Esophagus squamous epithelium (tissue), 5 donors: Measurements from ENCODE around the gene PMP22. TPM values are rescaled to one million over a fixed set of nuclear protein-coding genes. Genes with fewer than 3 reads are reported as not detected.

ENCODE experiments used
- DNase-seq: peaks from one replicate; lab custom pipeline; 2025; lab: John Stamatoyannopoulos, UW
- H3K27ac ChIP-seq, 4 donors: fragments of 200-600 bp; sonication (generic); one replicate each; pipeline ENCODE4 v1.5.1; 2016 to 2019; ENCODE audit warnings: mild to moderate bottlenecking in 1 of 4
- H3K27me3 ChIP-seq, 4 donors: fragments of 200-600 bp; sonication (generic); 1 replicate in 3 of 4; 2 replicates in 1 of 4; pipeline versions ENCODE4 v1.5.1 to v1.6.0; 2017 to 2021; ENCODE audit warnings: antibody characterized with exemption in 1 of 4
- H3K36me3 ChIP-seq, 3 donors: fragments of 200-600 bp; sonication (generic); one replicate each; pipeline ENCODE4 v1.5.1; 2016 to 2019
- H3K4me1 ChIP-seq, 3 donors: fragments of 200-600 bp; sonication (generic); one replicate each; pipeline ENCODE4 v1.5.1; 2017 to 2019
- H3K4me3 ChIP-seq, 4 donors: fragments of 200-600 bp; sonication (generic); 1 replicate in 3 of 4; 2 replicates in 1 of 4; pipeline ENCODE4 v1.5.1; 2016 to 2019; ENCODE audit warnings: mild to moderate bottlenecking in 2 of 4, moderate library complexity in 1 of 4
- H3K9me3 ChIP-seq, 3 donors: fragments of 200-600 bp; sonication (generic); one replicate each; pipeline ENCODE4 v1.5.1; 2016 to 2019
- POLR2A ChIP-seq, 4 donors: fragments of 450-650 bp; IDR thresholded peaks; one replicate each; pipeline ENCODE4 v1.6.1; 2017; ENCODE audit warnings: antibody characterized with exemption in 4 of 4, mild to moderate bottlenecking in 4 of 4, moderate library complexity in 3 of 4
- WGBS, 2 donors: methylation state at CpG; one replicate each; pipeline ENCODE4 v1.1.5; 2018; 5-methylcytosine and 5-hydroxymethylcytosine counted together
- intact Hi-C: fragments of 100-400 bp; cut with DNase I; formaldehyde crosslinking; loops from one replicate; pipeline ENCODE4 v1.15.0; 2022
- small RNA-seq, 4 donors: library from RNA; depleted of rRNA; stranded (forward); fragments of <200 nt; gene quantifications; one replicate each; pipeline ENCODE3, GENCODE V24; 2016
- total RNA-seq, 4 donors: library from RNA; depleted of rRNA; stranded (reverse); fragments of >200 nt; gene quantifications; one replicate each; pipeline ENCODE4 v1.1.0, GENCODE V29; 2016
- TF ChIP-seq, protein P1 (sequence below), 6 experiments: fragments of 450-650 bp in 4 of 6; fragments of 200-600 bp in 2 of 6; sonication (generic) in 2 of 6; IDR thresholded peaks; one replicate each; pipeline ENCODE4 v1.5.1; 2016 to 2019; ENCODE audit warnings: antibody characterized with exemption in 6 of 6, mild to moderate bottlenecking in 4 of 6, moderate library complexity in 4 of 6
- donor health status: DM: yes; HTN: yes; CAD: no.

The PMP22 gene
- total RNA-seq, 4 donors from 2014 or later = 4.0 to 102 (median 27.3) TPM

DNA sequence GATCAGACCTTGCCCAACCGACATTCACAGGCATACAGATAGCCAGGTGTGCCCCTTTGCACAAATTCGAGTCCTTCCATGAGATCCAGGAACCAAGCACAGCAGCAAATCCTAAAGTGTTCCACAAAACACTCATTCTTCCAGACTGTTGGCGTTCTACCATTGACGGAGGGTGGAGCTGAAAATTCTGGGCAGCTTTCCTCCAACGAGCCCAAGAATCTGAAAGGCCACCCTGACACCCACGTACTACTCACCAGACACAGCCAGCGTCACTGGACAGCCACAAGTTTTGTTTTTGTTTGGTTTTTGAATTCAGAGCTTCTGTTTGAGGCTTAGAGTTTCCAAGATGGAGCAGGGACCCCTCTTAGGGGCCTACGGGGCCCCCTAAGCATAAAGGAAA lies 83.8 kb downstream of the PMP22 start:
- Histone ChIP-seq H3K4me3 (no peak overlapping the region), H3K9me3 (no peaks in the 10 kb centered on the region), H3K4me1 (no peaks in the 10 kb centered on the region), H3K27ac (no peak overlapping the region), H3K27me3 (peaks cover 0 to 8% (median 0%) of the 10 kb centered on the region in 4 donors), H3K36me3 (no peaks in the 10 kb centered on the region)
- DNase-seq = no peak
- 70 to 88% methylated on average over 2 to 6 of the region's 8 CpGs for WGBS, 2 donors
- intact Hi-C loops = no loop called here
- TF ChIP-seq, protein P1, sequence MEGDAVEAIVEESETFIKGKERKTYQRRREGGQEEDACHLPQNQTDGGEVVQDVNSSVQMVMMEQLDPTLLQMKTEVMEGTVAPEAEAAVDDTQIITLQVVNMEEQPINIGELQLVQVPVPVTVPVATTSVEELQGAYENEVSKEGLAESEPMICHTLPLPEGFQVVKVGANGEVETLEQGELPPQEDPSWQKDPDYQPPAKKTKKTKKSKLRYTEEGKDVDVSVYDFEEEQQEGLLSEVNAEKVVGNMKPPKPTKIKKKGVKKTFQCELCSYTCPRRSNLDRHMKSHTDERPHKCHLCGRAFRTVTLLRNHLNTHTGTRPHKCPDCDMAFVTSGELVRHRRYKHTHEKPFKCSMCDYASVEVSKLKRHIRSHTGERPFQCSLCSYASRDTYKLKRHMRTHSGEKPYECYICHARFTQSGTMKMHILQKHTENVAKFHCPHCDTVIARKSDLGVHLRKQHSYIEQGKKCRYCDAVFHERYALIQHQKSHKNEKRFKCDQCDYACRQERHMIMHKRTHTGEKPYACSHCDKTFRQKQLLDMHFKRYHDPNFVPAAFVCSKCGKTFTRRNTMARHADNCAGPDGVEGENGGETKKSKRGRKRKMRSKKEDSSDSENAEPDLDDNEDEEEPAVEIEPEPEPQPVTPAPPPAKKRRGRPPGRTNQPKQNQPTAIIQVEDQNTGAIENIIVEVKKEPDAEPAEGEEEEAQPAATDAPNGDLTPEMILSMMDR (IDR thresholded peaks at IDR 0.05) = no peak
- TF ChIP-seq POLR2A (IDR thresholded peaks at IDR 0.05) = no peak

DNA sequence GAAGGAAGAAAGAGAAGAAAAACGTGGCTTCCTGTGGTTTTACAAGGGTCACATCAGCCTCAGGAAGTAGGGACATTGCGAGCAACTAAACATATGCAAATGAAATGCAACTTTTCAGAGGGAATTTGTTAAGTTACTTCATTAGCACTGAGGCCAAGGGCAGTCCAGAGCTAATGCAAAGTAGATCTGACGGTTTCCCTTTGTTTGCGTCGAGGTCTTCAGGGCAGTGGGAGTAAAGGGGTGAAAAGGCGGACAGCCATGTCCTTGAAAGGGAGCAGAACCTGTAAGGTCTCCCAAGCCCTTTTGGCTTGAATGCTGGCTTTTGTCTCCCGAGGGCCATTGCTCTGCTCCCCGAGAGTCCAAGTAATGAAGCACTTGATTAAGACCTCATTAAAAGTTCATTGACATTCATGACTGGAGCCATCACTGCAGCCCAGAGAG lies 85.0 kb downstream of the PMP22 start:
- H3K36me3 ChIP-seq = no peaks in the 10 kb centered on the region
- TF ChIP-seq POLR2A (IDR thresholded peaks at IDR 0.05) = no peak
- TF ChIP-seq, protein P1 (IDR thresholded peaks at IDR 0.05) = no peak
- H3K27ac ChIP-seq = no peak overlapping the region
- no peaks in the 10 kb centered on the region for H3K9me3 ChIP-seq
- DNase-seq = no peak
- intact Hi-C loops = no loop called here
- no peaks in the 10 kb centered on the region for H3K4me1 ChIP-seq
- H3K27me3 ChIP-seq = peaks cover 0 to 4% (median 0%) of the 10 kb centered on the region in 4 donors
- WGBS, 2 donors = 71 to 82% methylated on average over 8 of the region's 8 CpGs
- no peak overlapping the region for H3K4me3 ChIP-seq

Small RNAs within 50 kb of the gene (small RNA-seq; reads per million reads assigned to genes)
- gene MIR4731 (0 to 0.14 (median 0.04) reads per million in 4 donors), gene RNU6-799P (0 reads per million in 4 donors)

Other genes starting within 250 kb of the PMP22 start
- under 1 TPM in 1 of 4 donors, not detected in 3; 0.83 TPM for gene TEKT3, start 76.3 kb upstream of the PMP22 start, total RNA-seq
- 1 to 10 TPM; 3.2 to 7.6 (median 3.8) TPM for gene CDRT4, start 202.3 kb upstream of the PMP22 start, total RNA-seq